SU-DHL-6 (cell line): ENCODE measurements around the gene SNTG2.

Experiments
- H2AFZ ChIP-seq: fragments of 200-600 bp; sonication (generic); 2 replicates; pipeline ENCODE4 v1.6.1; 2014; ENCODE audit warnings: low read depth, mild to moderate bottlenecking, moderate library complexity, mixed read lengths, antibody characterized with exemption, low read length; ENCODE audit not compliant: severe bottlenecking
- H3F3A ChIP-seq: fragments of 200-600 bp; shearing (Covaris generic); 2 replicates; pipeline ENCODE4 v1.6.0; 2016; ENCODE audit warnings: antibody characterized with exemption, mild to moderate bottlenecking; ENCODE audit not compliant: insufficient read depth
- H3K27ac ChIP-seq: fragments of 200-600 bp; sonication (generic); 2 replicates; pipeline ENCODE4 v1.5.1; 2016; ENCODE audit warnings: low read depth, mild to moderate bottlenecking, low read length, moderate library complexity, mixed read lengths
- H3K27me3 ChIP-seq: fragments of 200-600 bp; sonication (generic), shearing (Covaris generic); 2 replicates; pipeline ENCODE4 v1.6.0; 2014; ENCODE audit warnings: mild to moderate bottlenecking, low read length
- H3K36me3 ChIP-seq: fragments of 200-600 bp; sonication (generic); 2 replicates; pipeline ENCODE4 v1.6.1; 2014; ENCODE audit warnings: mild to moderate bottlenecking, low read length, mixed read lengths
- H3K4me2 ChIP-seq: fragments of 300-600, 200-600 bp; shearing (Covaris generic), sonication (generic); 2 replicates; pipeline ENCODE4 v1.6.0; 2014; ENCODE audit warnings: low read length, low read depth, mild to moderate bottlenecking; ENCODE audit not compliant: poor library complexity, severe bottlenecking
- H3K4me3 ChIP-seq: fragments of 200-600 bp; sonication (generic); 2 replicates; pipeline ENCODE4 v1.5.1; 2014; ENCODE audit warnings: antibody characterized with exemption, low read length, mild to moderate bottlenecking, mixed read lengths; ENCODE audit not compliant: insufficient read depth, poor library complexity, severe bottlenecking
- H3K79me2 ChIP-seq: fragments of 200-600 bp; sonication (generic); 2 replicates; pipeline ENCODE4 v1.6.1; 2014; ENCODE audit warnings: mild to moderate bottlenecking, low read length, moderate library complexity; ENCODE audit not compliant: insufficient read depth
- H3K9ac ChIP-seq: fragments of 200-600 bp; sonication (generic); 2 replicates; pipeline ENCODE4 v1.7.0; 2014; ENCODE audit warnings: mild to moderate bottlenecking, low read length
- H3K9me2 ChIP-seq: fragments of 200-600 bp; sonication (generic); replicated peaks from 2 replicates; pipeline ENCODE4 v1.6.1; 2014; ENCODE audit warnings: low read length; ENCODE audit not compliant: insufficient read depth
- H3K9me3 ChIP-seq: fragments of 200-600 bp; sonication (generic); 2 replicates; pipeline ENCODE4 v1.6.1; 2014; ENCODE audit warnings: low read length, mixed read lengths; ENCODE audit not compliant: insufficient read depth
- H4K20me1 ChIP-seq: fragments of 200-600 bp; sonication (generic); 2 replicates; pipeline ENCODE4 v1.6.1; 2014; ENCODE audit warnings: low read depth, mild to moderate bottlenecking, antibody characterized with exemption, low read length, moderate library complexity, mixed read lengths
- EZH2phosphoT487 ChIP-seq: fragments of 200-600 bp; sonication (generic), shearing (Covaris generic); conservative IDR thresholded peaks from 2 replicates; pipeline ENCODE4 v1.6.1; 2018; ENCODE audit warnings: mild to moderate bottlenecking, antibody characterized with exemption, low read length, moderate library complexity, mixed read lengths
- TF ChIP-seq, protein P1 (sequence below): fragments of 200-600 bp; sonication (generic); IDR thresholded peaks from one replicate; pipeline ENCODE4 v1.5.1; 2017; ENCODE audit warnings: antibody characterized with exemption, mild to moderate bottlenecking, low read length, moderate library complexity; ENCODE audit not compliant: insufficient read depth, poor library complexity, severe bottlenecking

SNTG2 gene

DNA sequence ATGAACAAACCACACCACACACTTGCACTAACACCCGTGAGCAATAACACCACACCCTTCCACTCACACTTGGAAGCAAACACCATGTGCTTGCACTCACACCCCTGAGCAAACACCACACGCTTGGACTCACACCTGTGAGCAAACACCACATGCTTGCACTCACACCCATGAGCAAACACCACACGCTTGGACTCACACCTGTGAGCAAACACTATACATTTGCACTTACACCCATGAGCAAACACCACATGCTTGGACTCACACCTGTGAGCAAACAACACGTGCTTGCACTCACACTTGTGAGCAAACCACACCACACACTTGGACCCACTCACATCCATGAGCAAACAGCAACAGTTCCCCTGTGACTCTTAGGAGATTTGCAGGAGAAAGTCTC, 24.4 kb downstream of the SNTG2 start:
- no peak overlapping the region for H3K9ac ChIP-seq
- H2AFZ ChIP-seq = no peak overlapping the region
- H3K79me2 ChIP-seq = no peaks in the 10 kb centered on the region
- H3K36me3 ChIP-seq = no peaks in the 10 kb centered on the region
- TF ChIP-seq, protein P1, sequence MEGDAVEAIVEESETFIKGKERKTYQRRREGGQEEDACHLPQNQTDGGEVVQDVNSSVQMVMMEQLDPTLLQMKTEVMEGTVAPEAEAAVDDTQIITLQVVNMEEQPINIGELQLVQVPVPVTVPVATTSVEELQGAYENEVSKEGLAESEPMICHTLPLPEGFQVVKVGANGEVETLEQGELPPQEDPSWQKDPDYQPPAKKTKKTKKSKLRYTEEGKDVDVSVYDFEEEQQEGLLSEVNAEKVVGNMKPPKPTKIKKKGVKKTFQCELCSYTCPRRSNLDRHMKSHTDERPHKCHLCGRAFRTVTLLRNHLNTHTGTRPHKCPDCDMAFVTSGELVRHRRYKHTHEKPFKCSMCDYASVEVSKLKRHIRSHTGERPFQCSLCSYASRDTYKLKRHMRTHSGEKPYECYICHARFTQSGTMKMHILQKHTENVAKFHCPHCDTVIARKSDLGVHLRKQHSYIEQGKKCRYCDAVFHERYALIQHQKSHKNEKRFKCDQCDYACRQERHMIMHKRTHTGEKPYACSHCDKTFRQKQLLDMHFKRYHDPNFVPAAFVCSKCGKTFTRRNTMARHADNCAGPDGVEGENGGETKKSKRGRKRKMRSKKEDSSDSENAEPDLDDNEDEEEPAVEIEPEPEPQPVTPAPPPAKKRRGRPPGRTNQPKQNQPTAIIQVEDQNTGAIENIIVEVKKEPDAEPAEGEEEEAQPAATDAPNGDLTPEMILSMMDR = no peak
- no peak for TF ChIP-seq EZH2phosphoT487
- H3K27me3 ChIP-seq = no peaks in the 10 kb centered on the region
- H3K4me2 ChIP-seq = no peak overlapping the region
- no peak overlapping the region for H3K27ac ChIP-seq
- no peaks in the 10 kb centered on the region for H3K9me2 ChIP-seq
- H3K4me3 ChIP-seq = no peak overlapping the region
- no peaks in the 10 kb centered on the region for H3F3A ChIP-seq
- H3K9me3 ChIP-seq = no peaks in the 10 kb centered on the region
- no peaks in the 10 kb centered on the region for H4K20me1 ChIP-seq

DNA sequence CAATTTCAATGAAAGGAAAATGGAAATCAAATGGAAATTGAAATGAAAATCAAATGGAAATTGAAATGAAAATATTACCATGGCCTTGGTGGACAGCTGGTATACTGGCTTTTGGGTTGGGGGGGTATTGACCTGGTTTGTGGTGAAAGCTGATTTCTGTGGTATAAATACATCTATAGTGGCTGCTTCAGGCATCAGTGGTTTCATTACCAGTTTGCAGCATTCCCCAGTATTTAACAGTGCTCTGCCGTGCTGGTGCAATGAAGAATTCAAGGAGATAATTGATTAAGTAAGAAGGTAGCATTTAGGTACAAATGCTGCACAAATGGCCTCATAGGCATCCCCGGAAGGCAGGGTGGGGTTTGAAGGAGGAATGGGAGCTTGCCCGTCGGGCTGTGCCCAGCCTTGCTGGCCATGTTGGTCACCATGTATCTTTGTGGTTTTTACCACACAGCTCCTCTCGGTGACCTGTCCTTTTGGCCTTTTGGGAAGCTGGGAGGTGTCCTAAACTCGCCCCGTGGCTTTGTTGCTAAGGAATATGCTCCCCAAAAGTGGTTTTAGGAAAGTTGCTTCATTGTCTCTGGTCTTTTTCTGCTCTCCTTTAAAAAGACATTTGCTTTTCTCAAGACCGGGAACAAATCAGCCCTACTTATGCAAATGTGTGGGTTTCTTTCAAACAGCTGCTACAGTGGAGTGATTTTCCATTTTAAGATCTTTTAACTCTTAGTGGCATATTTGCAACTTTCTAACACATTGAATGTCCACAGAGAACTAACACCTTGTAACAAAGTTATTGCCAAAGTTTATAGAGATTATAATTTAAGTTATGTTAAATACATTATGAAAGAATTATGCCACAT, 28.6 kb downstream of the SNTG2 start:
- Histone ChIP-seq H3K9me3 (0 out of 2 replicates have a peak, but pooled peaks cover 3% of the 10 kb centered on the region), H3K4me2 (no peak overlapping the region), H3K9me2 (no peaks in the 10 kb centered on the region), H3F3A (no peaks in the 10 kb centered on the region), H2AFZ (no peak overlapping the region), H3K36me3 (no peaks in the 10 kb centered on the region), H4K20me1 (no peaks in the 10 kb centered on the region), H3K79me2 (no peaks in the 10 kb centered on the region), H3K27ac (no peak overlapping the region), H3K27me3 (no peaks in the 10 kb centered on the region), H3K9ac (no peak overlapping the region), H3K4me3 (no peak overlapping the region)
- TF ChIP-seq EZH2phosphoT487 = no peak
- TF ChIP-seq, protein P1 = no peak

DNA sequence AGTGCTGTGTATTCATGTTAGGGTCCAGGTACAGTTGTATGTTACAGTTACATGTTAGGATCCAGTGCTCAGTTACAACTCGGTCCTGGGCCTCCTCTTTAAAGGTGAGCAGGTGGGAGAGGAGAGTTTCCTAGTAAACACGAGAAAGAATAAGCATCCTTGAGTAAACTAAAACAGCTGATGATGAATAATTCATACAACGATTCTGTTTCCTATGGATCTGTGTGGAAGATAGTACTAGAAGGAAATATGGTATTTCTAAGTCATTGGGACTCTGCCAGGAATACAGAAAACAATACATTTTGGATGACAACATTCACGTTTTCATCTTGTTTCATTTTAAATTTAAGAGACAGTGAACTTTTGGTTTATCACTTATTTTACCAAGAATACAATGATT, 29.5 kb downstream of the SNTG2 start:
- no peak overlapping the region for H2AFZ ChIP-seq
- no peaks in the 10 kb centered on the region for H4K20me1 ChIP-seq
- H3K4me3 ChIP-seq = no peak overlapping the region
- H3F3A ChIP-seq = no peaks in the 10 kb centered on the region
- H3K9me3 ChIP-seq = 0 out of 2 replicates have a peak, but pooled peaks cover 3% of the 10 kb centered on the region
- no peak for TF ChIP-seq EZH2phosphoT487
- TF ChIP-seq, protein P1 = no peak
- no peaks in the 10 kb centered on the region for H3K27me3 ChIP-seq
- H3K4me2 ChIP-seq = no peak overlapping the region
- no peaks in the 10 kb centered on the region for H3K79me2 ChIP-seq
- H3K9ac ChIP-seq = no peak overlapping the region
- H3K9me2 ChIP-seq = no peaks in the 10 kb centered on the region
- H3K27ac ChIP-seq = no peak overlapping the region
- H3K36me3 ChIP-seq = no peaks in the 10 kb centered on the region
